OCI-M1 (cell line): Measurements from ENCODE around the gene RPS26.
"Not testable (repeated sequence)": the region's sequence is repeated elsewhere in the genome, so short reads cannot be mapped to it uniquely, and the experiment has no call there.

Source experiments
- DNase-seq: peaks from one replicate; lab custom pipeline; 2025; lab: John Stamatoyannopoulos, UW

RPS26 gene

GRCh38 chr12:56021889-56022497 lies 19.7 kb upstream of the RPS26 start:
- DNase-seq = no peak

GRCh38 chr12:56028511-56029165 lies 13.1 kb upstream of the RPS26 start:
- DNase-seq = no peak

GRCh38 chr12:56029166-56029519 lies 12.6 kb upstream of the RPS26 start:
- DNase-seq = no peak

- DNase-seq = peak; percentile 67
Measured at GRCh38 chr12:56029666-56030293, 11.9 kb upstream of the RPS26 start.

- no peak for DNase-seq
Measured at GRCh38 chr12:56031987-56032386, 9.7 kb upstream of the RPS26 start.

- no peak for DNase-seq
Measured at GRCh38 chr12:56034586-56035332, 7.0 kb upstream of the RPS26 start.

GRCh38 chr12:56037161-56037560 lies 4.6 kb upstream of the RPS26 start:
- no peak for DNase-seq

GRCh38 chr12:56038022-56038655 lies 3.6 kb upstream of the RPS26 start:
- no peak for DNase-seq

- no peak for DNase-seq
Measured at GRCh38 chr12:56040151-56040550, 1.6 kb upstream of the RPS26 start.

GRCh38 chr12:56040963-56041551 lies 661 bp upstream of the RPS26 start:
- no peak for DNase-seq

GRCh38 chr12:56042430-56042813 lies 704 bp downstream of the RPS26 start:
- not testable (repeated sequence) for DNase-seq

GRCh38 chr12:56042843-56043242 lies 1.1 kb downstream of the RPS26 start:
- DNase-seq = no peak

- no peak for DNase-seq
Measured at GRCh38 chr12:56046027-56046780, 4.5 kb downstream of the RPS26 start.

- no peak for DNase-seq
Measured at GRCh38 chr12:56053407-56053893, 11.7 kb downstream of the RPS26 start.

GRCh38 chr12:56059964-56060363 lies 18.2 kb downstream of the RPS26 start:
- DNase-seq = not testable (repeated sequence)

- no peak for DNase-seq
Measured at GRCh38 chr12:56061982-56062381, 20.3 kb downstream of the RPS26 start.

GRCh38 chr12:56062996-56063395 lies 21.3 kb downstream of the RPS26 start:
- no peak for DNase-seq

- DNase-seq = no peak
Measured at GRCh38 chr12:56071648-56072047, 29.9 kb downstream of the RPS26 start.

- DNase-seq = no peak
Measured at GRCh38 chr12:56074396-56074795, 32.7 kb downstream of the RPS26 start.

GRCh38 chr12:56077966-56078365 lies 36.2 kb downstream of the RPS26 start:
- not testable (repeated sequence) for DNase-seq

GRCh38 chr12:56078427-56078826 lies 36.7 kb downstream of the RPS26 start:
- DNase-seq = no peak
